GM12801 (cell line): Measurements from ENCODE around the gene ITM2B.

ENCODE experiments used
- TF ChIP-seq, protein P1 (sequence below): IDR thresholded peaks from one replicate; pipeline ENCODE4 v1.5.1; 2011; ENCODE audit warnings: control low read depth; ENCODE audit not compliant: insufficient read length; ENCODE audit errors: extremely low read depth

Gene ITM2B

DNA sequence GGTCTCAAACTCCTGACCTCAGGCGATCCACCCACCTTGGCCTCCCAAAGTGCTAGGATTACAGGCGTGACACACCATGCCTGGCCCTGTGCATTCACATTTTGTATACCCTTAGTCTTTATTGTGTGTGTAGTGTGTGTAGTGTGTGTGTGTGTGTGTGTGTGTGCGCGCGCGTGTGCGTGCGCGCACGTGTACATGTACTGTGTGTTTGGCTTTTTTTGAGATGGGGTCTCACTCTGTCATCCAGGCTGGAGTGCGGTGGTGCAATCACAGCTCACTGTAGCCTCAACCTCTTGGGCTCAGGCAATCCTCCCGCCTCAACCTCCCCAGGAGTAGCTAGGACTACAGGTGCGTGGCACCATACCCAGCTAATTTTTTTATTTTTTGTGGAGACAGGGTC lies 22.1 kb downstream of the ITM2B start:
- TF ChIP-seq, protein P1, sequence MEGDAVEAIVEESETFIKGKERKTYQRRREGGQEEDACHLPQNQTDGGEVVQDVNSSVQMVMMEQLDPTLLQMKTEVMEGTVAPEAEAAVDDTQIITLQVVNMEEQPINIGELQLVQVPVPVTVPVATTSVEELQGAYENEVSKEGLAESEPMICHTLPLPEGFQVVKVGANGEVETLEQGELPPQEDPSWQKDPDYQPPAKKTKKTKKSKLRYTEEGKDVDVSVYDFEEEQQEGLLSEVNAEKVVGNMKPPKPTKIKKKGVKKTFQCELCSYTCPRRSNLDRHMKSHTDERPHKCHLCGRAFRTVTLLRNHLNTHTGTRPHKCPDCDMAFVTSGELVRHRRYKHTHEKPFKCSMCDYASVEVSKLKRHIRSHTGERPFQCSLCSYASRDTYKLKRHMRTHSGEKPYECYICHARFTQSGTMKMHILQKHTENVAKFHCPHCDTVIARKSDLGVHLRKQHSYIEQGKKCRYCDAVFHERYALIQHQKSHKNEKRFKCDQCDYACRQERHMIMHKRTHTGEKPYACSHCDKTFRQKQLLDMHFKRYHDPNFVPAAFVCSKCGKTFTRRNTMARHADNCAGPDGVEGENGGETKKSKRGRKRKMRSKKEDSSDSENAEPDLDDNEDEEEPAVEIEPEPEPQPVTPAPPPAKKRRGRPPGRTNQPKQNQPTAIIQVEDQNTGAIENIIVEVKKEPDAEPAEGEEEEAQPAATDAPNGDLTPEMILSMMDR = no peak

GRCh38 chr13:48255954-48256353 lies 22.9 kb downstream of the ITM2B start:
- TF ChIP-seq, protein P1 = no peak

DNA sequence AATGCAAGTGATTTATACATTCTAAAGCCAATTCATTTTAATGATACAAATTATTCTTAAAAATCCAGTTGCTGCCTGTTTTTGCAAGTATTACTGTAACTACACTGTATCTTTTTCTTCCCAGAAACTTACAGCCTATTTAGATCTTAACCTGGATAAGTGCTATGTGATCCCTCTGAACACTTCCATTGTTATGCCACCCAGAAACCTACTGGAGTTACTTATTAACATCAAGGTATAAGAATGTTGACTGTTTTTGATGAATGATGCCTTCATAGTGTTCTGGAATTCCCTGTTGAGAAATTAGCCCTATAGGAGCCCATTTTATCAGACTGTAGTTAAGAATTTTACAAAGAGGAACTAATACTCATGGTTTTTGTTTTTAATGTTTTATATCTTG lies 25.0 kb downstream of the ITM2B start:
- TF ChIP-seq, protein P1 = no peak

DNA sequence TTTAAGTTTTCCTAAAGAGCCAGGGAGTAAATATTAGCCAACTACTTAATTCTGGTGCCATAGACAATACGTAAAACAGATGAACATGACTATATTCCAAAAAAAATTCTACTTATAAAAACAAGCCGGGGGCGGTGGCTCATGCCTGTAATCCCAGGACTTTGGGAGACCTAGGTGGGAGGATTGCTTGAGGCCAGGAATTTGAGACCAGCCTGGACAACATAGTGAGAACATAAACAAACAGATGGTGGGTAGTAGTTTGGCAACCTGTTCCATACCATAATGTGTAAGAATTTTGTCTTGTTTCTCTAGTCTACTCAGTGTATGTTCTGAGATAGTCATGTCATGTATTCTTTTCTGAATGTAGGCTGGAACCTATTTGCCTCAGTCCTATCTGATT lies 25.4 kb downstream of the ITM2B start:
- TF ChIP-seq, protein P1 = no peak

GRCh38 chr13:48260970-48261369 lies 28.0 kb downstream of the ITM2B start:
- TF ChIP-seq, protein P1 = no peak

DNA sequence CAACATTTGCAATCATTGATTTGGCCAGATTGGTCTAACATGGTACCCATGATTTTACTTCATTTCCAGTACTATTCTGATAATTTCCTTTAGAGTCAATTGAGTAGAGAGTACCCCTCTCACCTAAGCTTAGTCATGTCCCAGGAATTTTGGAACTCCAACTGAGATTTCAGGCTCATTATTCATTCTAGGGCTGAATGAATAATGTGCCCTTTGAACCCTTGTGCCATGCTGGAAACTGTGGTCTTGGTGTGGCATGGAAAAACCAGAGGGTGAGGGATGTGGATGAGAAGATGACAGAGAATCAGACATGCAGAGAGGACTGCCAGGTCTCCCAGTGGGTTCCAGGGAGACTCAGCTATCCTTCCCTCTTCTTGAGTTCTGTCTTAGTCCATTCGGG lies 30.2 kb downstream of the ITM2B start:
- TF ChIP-seq, protein P1 = no peak

DNA sequence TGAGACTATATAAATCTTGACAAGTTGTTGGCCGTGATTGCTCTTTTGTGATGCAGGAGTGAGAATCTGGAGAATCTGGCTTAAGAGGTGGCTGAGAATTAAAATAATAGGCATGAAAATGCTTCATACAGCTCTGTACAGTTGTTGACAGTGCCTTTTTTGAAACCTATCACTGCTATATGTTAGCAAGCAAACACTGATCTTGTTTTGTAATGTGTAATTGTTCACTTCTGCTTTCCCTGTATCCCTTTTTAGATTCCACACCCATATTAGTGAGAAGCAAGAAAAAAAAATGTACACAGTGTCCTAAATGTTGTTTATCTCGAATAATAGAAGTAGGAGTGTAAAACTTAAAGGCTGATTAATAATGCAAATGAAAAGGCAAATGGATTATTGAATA lies 31.1 kb downstream of the ITM2B start:
- TF ChIP-seq, protein P1 = no peak
